GM12878 (cell line): ENCODE measurements around the gene PLA2G5. TPM values are rescaled to one million over a fixed set of nuclear protein-coding genes. Genes with fewer than 3 reads are reported as not detected.

ENCODE experiments used
- ATAC-seq: fragments of 200-7000 bp; cut with Tn5 transposase; 3 replicates; pipeline ENCODE4 v1.9.1; 2020; ENCODE audit warnings: mild to moderate bottlenecking, moderate library complexity
- BruUV-seq: library from RNA; stranded (reverse); fragments of 400-500 nt; replicated peaks from 2 replicates; lab custom pipeline; 2021; lab: Mats Ljungman, UMichigan
- CTCF ChIA-PET: fragments of 300-600 bp; sonication (Branson Sonifier 250); formaldehyde crosslinking; extraction: SDS; loops from one replicate; lab custom pipeline; 2021; ENCODE audit warnings: inconsistent platforms; lab: Yijun Ruan, JAX
- POLR2A ChIA-PET: fragments of 350-600 bp; formaldehyde crosslinking; extraction: SDS; loops from one replicate; lab custom pipeline; 2021; ENCODE audit warnings: inconsistent platforms; lab: Charles Lee
- RAD21 ChIA-PET: fragments of 300-600 bp; sonication (Branson Sonifier 250); formaldehyde crosslinking; loops from one replicate; lab custom pipeline; 2023; ENCODE audit warnings: antibody characterized with exemption; ENCODE audit not compliant: unreplicated experiment; lab: Charles Lee
- SMC1A ChIA-PET: fragments of 300-600 bp; sonication (Branson Sonifier 250); formaldehyde crosslinking; loops from one replicate; lab custom pipeline; 2023; ENCODE audit not compliant: unreplicated experiment, uncharacterized antibody; lab: Charles Lee
- DNase-seq: peaks from one replicate; pipeline ENCODE4 v3.0.0-alpha.2; 2011; ENCODE audit warnings: low read depth, low spot score
- FAIRE-seq: peaks from 3 replicates; lab custom pipeline; 2011; peaks lifted over from hg19 to GRCh38; lab: Jason Lieb, UNC
- H2AFZ ChIP-seq: 2 replicates; pipeline ENCODE4 v1.6.0; 2011; ENCODE audit warnings: low read depth, low read length, control low read depth; ENCODE audit not compliant: control insufficient read depth
- H3K27ac ChIP-seq: 2 replicates; pipeline ENCODE4 v1.5.1; 2011; ENCODE audit warnings: control low read depth; ENCODE audit not compliant: control insufficient read depth, insufficient read depth
- H3K27me3 ChIP-seq, 2 experiments: replicated peaks in 1 of 2; 2 replicates each; pipeline versions ENCODE4 v1.6.0 to v1.6.1; 2011; ENCODE audit warnings: low read length in 1 of 2; ENCODE audit not compliant: control insufficient read depth in 2 of 2, insufficient read depth in 2 of 2
- H3K36me3 ChIP-seq, 2 experiments: 2 replicates each; pipeline ENCODE4 v1.5.1; 2011; ENCODE audit warnings: low read length in 1 of 2; ENCODE audit not compliant: control insufficient read depth in 2 of 2, insufficient read depth in 2 of 2
- H3K4me1 ChIP-seq: 2 replicates; pipeline ENCODE4 v1.6.1; 2011; ENCODE audit warnings: mild to moderate bottlenecking, low read length, moderate library complexity, mixed read lengths; ENCODE audit not compliant: control insufficient read depth, insufficient read depth
- H3K4me2 ChIP-seq: 2 replicates; pipeline ENCODE4 v1.6.0; 2011; ENCODE audit warnings: control low read depth; ENCODE audit not compliant: control insufficient read depth, insufficient read depth
- H3K4me3 ChIP-seq: fragments of 200-600 bp; sonication (generic); 2 replicates; pipeline ENCODE4 v1.5.1; 2016
- H3K79me2 ChIP-seq: 2 replicates; pipeline ENCODE4 v1.6.0; 2011; ENCODE audit warnings: low read length; ENCODE audit not compliant: control insufficient read depth, insufficient read depth
- H3K9ac ChIP-seq: 2 replicates; pipeline ENCODE4 v1.8.0; 2011; ENCODE audit warnings: low read length, control low read depth, mixed read lengths; ENCODE audit not compliant: control insufficient read depth, insufficient read depth
- H3K9me3 ChIP-seq: replicated peaks from 3 replicates; pipeline ENCODE4 v1.5.1; 2011; ENCODE audit warnings: mild to moderate bottlenecking, low read length; ENCODE audit not compliant: control insufficient read depth, insufficient read depth
- H4K20me1 ChIP-seq: 2 replicates; pipeline ENCODE4 v1.6.0; 2011; ENCODE audit not compliant: control insufficient read depth, insufficient read depth
- BACH1 ChIP-seq: fragments of 450-650 bp; IDR thresholded peaks from 2 replicates; pipeline ENCODE4 v1.6.1; 2017; ENCODE audit warnings: mild to moderate bottlenecking, borderline replicate concordance
- BCL11A ChIP-seq: IDR thresholded peaks from 2 replicates; pipeline ENCODE4 v1.6.1; 2011; ENCODE audit warnings: low read depth, low read length
- CBFB ChIP-seq: IDR thresholded peaks from 2 replicates; pipeline ENCODE4 v1.6.1; 2016; ENCODE audit warnings: antibody characterized with exemption, low read depth
- CEBPZ ChIP-seq: fragments of 150-350 bp; IDR thresholded peaks from 2 replicates; pipeline ENCODE4 v1.6.1; 2016; ENCODE audit warnings: low read depth, low read length
- CUX1 ChIP-seq: IDR thresholded peaks from 2 replicates; pipeline ENCODE4 v1.6.1; 2012; ENCODE audit warnings: improper control_type of control experiment, low read depth, low read length; ENCODE audit not compliant: insufficient replicate concordance
- HDGF ChIP-seq: fragments of 450-650 bp; IDR thresholded peaks from 2 replicates; pipeline ENCODE4 v1.6.1; 2016; ENCODE audit warnings: antibody characterized with exemption
- LARP7 ChIP-seq: fragments of 450-650 bp; IDR thresholded peaks from 2 replicates; pipeline ENCODE4 v1.6.1; 2017; ENCODE audit warnings: mild to moderate bottlenecking
- MEF2A ChIP-seq: IDR thresholded peaks from 2 replicates; pipeline ENCODE4 v1.6.1; 2011; ENCODE audit warnings: low read depth, mild to moderate bottlenecking, low read length, moderate library complexity; ENCODE audit not compliant: insufficient read depth
- NFYB ChIP-seq: IDR thresholded peaks from 2 replicates; pipeline ENCODE4 v1.6.1; 2011; ENCODE audit warnings: low read depth, mild to moderate bottlenecking, low read length, improper control_type of control experiment, moderate library complexity; ENCODE audit not compliant: insufficient read depth
- NR2C1 ChIP-seq: fragments of 450-650 bp; IDR thresholded peaks from 2 replicates; pipeline ENCODE4 v1.6.1; 2017; ENCODE audit warnings: antibody characterized with exemption, mild to moderate bottlenecking, moderate library complexity
- WGBS: methylation state at CpG from one replicate; pipeline ENCODE4 v1.1.6; 2016; ENCODE audit warnings: low lambda C conversion rate; ENCODE audit not compliant: insufficient replicate concordance, insufficient coverage; ENCODE audit errors: missing lambda C conversion rate; 5-methylcytosine and 5-hydroxymethylcytosine counted together
- in situ Hi-C: fragments of 300-500 bp; cut with MboI; formaldehyde crosslinking; loops from 9 replicates; pipeline ENCODE4 v1.14.3; 2018; ENCODE audit warnings: mixed read lengths
- intact Hi-C: fragments of 100-400 bp; cut with micrococcal nuclease; formaldehyde crosslinking; loops from one replicate; pipeline ENCODE4 v1.14.2; 2022; ENCODE audit not compliant: unreplicated experiment
- polyA plus RNA-seq, 11 experiments: library from polyadenylated mRNA; depleted of rRNA in 4 of 11; unstranded in 6 of 11; stranded (reverse) in 5 of 11; fragments of >200 nt; fragmentation: Nextera tagmentation in 4 of 11; fragmentation: Illumina TruSeq in 1 of 11; extraction: Ambion mirVana in 4 of 11; extraction: Trizol in 1 of 11; gene quantifications; 1 replicate in 1 of 11; 2 replicates in 10 of 11; pipeline versions ENCODE4 v1.2.1 to v1.2.3, GENCODE V29; 2011 to 2016; ENCODE audit warnings: inconsistent platforms in 2 of 11, missing spikeins in 2 of 11, low read depth in 1 of 11
- total RNA-seq, 4 experiments: library from RNA; depleted of rRNA in 3 of 4; stranded (reverse); fragments of >200 nt in 3 of 4; fragmentation: Illumina TruSeq in 1 of 4; extraction: Trizol in 1 of 4; gene quantifications; 2 replicates each; pipeline versions ENCODE4 v1.2.1 to v1.2.3, GENCODE V29; 2013 to 2021

Gene PLA2G5
- total and polyA plus RNA-seq, 10 of the 15 experiments (the other 5 are each of a cell fraction or from before 2014, with no cell fraction given) = 0.10 to 0.19 (median 0.17) TPM; not detected in 7

- TF ChIP-seq LARP7 = no peak
- no peak for TF ChIP-seq BACH1
- no peak for TF ChIP-seq CUX1
- TF ChIP-seq MEF2A = no peak
- no peak for TF ChIP-seq BCL11A
- no peak for TF ChIP-seq NFYB
- TF ChIP-seq CEBPZ = no peak
- no peak for TF ChIP-seq CBFB
- no peak for TF ChIP-seq NR2C1
- TF ChIP-seq HDGF = no peak
- BruUV-seq = no TSS peak
- Histone ChIP-seq H3K27ac (no peak overlapping the region), H3K4me1 (no peaks in the 10 kb centered on the region), H3K79me2 (no peaks in the 10 kb centered on the region), H3K27me3 (no peaks in the 10 kb centered on the region; a peak in 1 of 4 replicates), H3K36me3 (no peaks in the 10 kb centered on the region), H3K9me3 (no peaks in the 10 kb centered on the region), H3K9ac (no peak overlapping the region), H3K4me3 (no peak overlapping the region), H2AFZ (no peak overlapping the region), H3K4me2 (no peak overlapping the region), H4K20me1 (no peaks in the 10 kb centered on the region)
- ChIA-PET CTCF (no interaction called here), SMC1A (no interaction called here), POLR2A (no interaction called here), RAD21 (no interaction called here)
- intact Hi-C loops = no loop called here
- in situ Hi-C loops = no loop called here
- DNase-seq (no peak), ATAC-seq (no peak), FAIRE-seq (no peak)
- 33% methylated on average over 5 of the region's 5 CpGs for WGBS
Measured at GRCh38 chr1:20028125-20028524, 41.9 kb upstream of the PLA2G5 start.
